Activated CD4-positive, alpha-beta T cell treated with anti-CD3 and anti-CD28 coated beads, Interleukin-2, Interleukin-6, amounts not matched to agents 100 ng/mL and 50 ng/mL, durations not matched to agents 16 hours and 8 hours (primary cell): ENCODE measurements around the gene TRIM63.
"Not testable (repeated sequence)": the region's sequence is repeated elsewhere in the genome, so short reads cannot be mapped to it uniquely, and the experiment has no call there.

ENCODE experiments used
- DNase-seq: peaks from one replicate; pipeline ENCODE4 v3.0.0-alpha.2; 2020

TRIM63 gene

GRCh38 chr1:26067432-26067911 is at the start of gene TRIM63:
Gene TRIM63, minus strand, starts transcription at chr1:26067630. Its CDS starts 136 bp downstream, at chr1:26067494.
- no peak for DNase-seq

GRCh38 chr1:26114165-26114927 is 46.9 kb upstream of the TRIM63 start:
- no peak for DNase-seq

- peak; percentile 36 for DNase-seq
These were observed 45.0 kb upstream of the TRIM63 start for GRCh38 chr1:26112407-26112775.

GRCh38 chr1:26111530-26112406 is 44.3 kb upstream of the TRIM63 start, which contains the start of gene PDIK1L:
Gene PDIK1L, plus strand, starts transcription at chr1:26111824. Its CDS starts 2,485 bp downstream, at chr1:26114309.
- DNase-seq: peak; percentile 96

- peak; percentile 80 for DNase-seq
These were observed 43.5 kb upstream of the TRIM63 start for GRCh38 chr1:26110731-26111529.

GRCh38 chr1:26109229-26110164 is 42.1 kb upstream of the TRIM63 start:
- no peak for DNase-seq

GRCh38 chr1:26105226-26105548 is 37.8 kb upstream of the TRIM63 start:
- not testable (repeated sequence) for DNase-seq

GRCh38 chr1:26102526-26102925 is 35.1 kb upstream of the TRIM63 start:
- DNase-seq: no peak

GRCh38 chr1:26102119-26102518 is 34.7 kb upstream of the TRIM63 start:
- no peak for DNase-seq

- DNase-seq: not testable (repeated sequence)
These were observed 32.8 kb upstream of the TRIM63 start for GRCh38 chr1:26100204-26100603.

GRCh38 chr1:26099780-26100179 is 32.4 kb upstream of the TRIM63 start:
- DNase-seq: no peak

- DNase-seq: no peak
These were observed 31.2 kb upstream of the TRIM63 start for GRCh38 chr1:26098602-26099001.

GRCh38 chr1:26097696-26098095 is 30.3 kb upstream of the TRIM63 start:
- DNase-seq: peak; percentile 53

- DNase-seq: no peak
These were observed 29.0 kb upstream of the TRIM63 start for GRCh38 chr1:26096471-26096870.

- no peak for DNase-seq
These were observed 27.4 kb upstream of the TRIM63 start for GRCh38 chr1:26094677-26095383.

- DNase-seq: no peak
These were observed 26.7 kb upstream of the TRIM63 start for GRCh38 chr1:26094076-26094669.

GRCh38 chr1:26093569-26093968 is 26.1 kb upstream of the TRIM63 start:
- not testable (repeated sequence) for DNase-seq

- no peak for DNase-seq
These were observed 25.0 kb upstream of the TRIM63 start for GRCh38 chr1:26092422-26092821.

GRCh38 chr1:26090893-26091292 is 23.5 kb upstream of the TRIM63 start:
- no peak for DNase-seq

GRCh38 chr1:26089125-26089524 is 21.7 kb upstream of the TRIM63 start:
- DNase-seq: no peak

GRCh38 chr1:26084844-26085243 is 17.4 kb upstream of the TRIM63 start:
- DNase-seq: no peak
